HEK293 (cell line): ENCODE results near the gene FAM78B.

Experiments
- CTCF ChIA-PET: fragments of 350-600 bp; formaldehyde crosslinking; extraction: SDS; loops from one replicate; lab custom pipeline; 2021; ENCODE audit warnings: antibody characterized with exemption; lab: Yijun Ruan, JAX
- POLR2A ChIA-PET: fragments of 300-600 bp; formaldehyde crosslinking; extraction: SDS; loops from one replicate; lab custom pipeline; 2020; ENCODE audit warnings: antibody characterized with exemption, inconsistent platforms; lab: Yijun Ruan, JAX
- H3K27ac ChIP-seq: fragments of 200-500 bp; sonication (Bioruptor generic); 2 replicates; pipeline ENCODE4 v1.5.1; 2014; ENCODE audit warnings: low read depth, low read length, control low read depth, inconsistent platforms; ENCODE audit errors: extremely low read depth
- H3K36me3 ChIP-seq, 2 experiments: fragments of 200-500 bp in 1 of 2; sonication (Bioruptor generic) in 1 of 2; 1 replicate in 1 of 2; 2 replicates in 1 of 2; pipeline ENCODE4 v1.5.1; 2014 to 2017; ENCODE audit warnings: inconsistent platforms in 2 of 2, low read length in 2 of 2; ENCODE audit not compliant: control insufficient read depth in 2 of 2, insufficient read depth in 1 of 2
- H3K4me1 ChIP-seq: fragments of 200-500 bp; sonication (Bioruptor generic); 2 replicates; pipeline ENCODE4 v1.5.1; 2014; ENCODE audit warnings: mild to moderate bottlenecking, low read length, inconsistent platforms; ENCODE audit not compliant: control insufficient read depth, insufficient read depth
- H3K4me3 ChIP-seq: 2 replicates; pipeline ENCODE4 v1.5.1; 2011; ENCODE audit warnings: low read depth, mild to moderate bottlenecking, control low read depth, low read length, moderate library complexity
- H3K9me3 ChIP-seq: fragments of 200-500 bp; sonication (Bioruptor generic); 2 replicates; pipeline ENCODE4 v1.5.1; 2014; ENCODE audit warnings: low read depth, low read length, inconsistent platforms; ENCODE audit not compliant: control insufficient read depth, insufficient read depth
- ATF2 ChIP-seq: fragments of 450-650 bp; formaldehyde crosslinking; IDR thresholded peaks from 2 replicates; pipeline ENCODE4 v1.5.1; 2016; ENCODE audit warnings: missing biosample characterization, missing genetic modification characterization, low read depth
- BCL11B ChIP-seq: fragments of 450-650 bp; formaldehyde crosslinking; IDR thresholded peaks from 2 replicates; pipeline ENCODE4 v1.5.1; 2016; ENCODE audit warnings: low read depth, missing biosample characterization, missing genetic modification characterization
- GLI4 ChIP-seq: fragments of 450-650 bp; formaldehyde crosslinking; IDR thresholded peaks from 2 replicates; pipeline ENCODE4 v1.5.1; 2016; ENCODE audit warnings: missing biosample characterization, missing genetic modification characterization
- HOXA7 ChIP-seq: sonication (generic); formaldehyde crosslinking; IDR thresholded peaks from 2 replicates; pipeline ENCODE4 v1.8.1; 2022; ENCODE audit warnings: missing genetic modification reagents, borderline replicate concordance
- HOXD13 ChIP-seq: sonication (generic); formaldehyde crosslinking; IDR thresholded peaks from 2 replicates; pipeline ENCODE4 v1.8.0; 2022; ENCODE audit warnings: missing genetic modification reagents, borderline replicate concordance
- MZF1 ChIP-seq: fragments of 450-650 bp; formaldehyde crosslinking; IDR thresholded peaks from 2 replicates; pipeline ENCODE4 v1.5.1; 2017; ENCODE audit warnings: missing biosample characterization, missing genetic modification characterization, borderline replicate concordance
- PBX3 ChIP-seq: sonication (generic); formaldehyde crosslinking; IDR thresholded peaks from 2 replicates; pipeline ENCODE4 v1.8.1; 2022; ENCODE audit warnings: mild to moderate bottlenecking, moderate library complexity, missing genetic modification reagents
- RBAK ChIP-seq: fragments of 450-650 bp; formaldehyde crosslinking; IDR thresholded peaks from 2 replicates; pipeline ENCODE4 v1.5.1; 2016; ENCODE audit warnings: missing biosample characterization, missing genetic modification characterization
- SP3 ChIP-seq: fragments of 450-650 bp; formaldehyde crosslinking; IDR thresholded peaks from 2 replicates; pipeline ENCODE4 v1.5.1; 2016; ENCODE audit warnings: missing biosample characterization, missing genetic modification characterization
- ZBTB10 ChIP-seq: fragments of 450-650 bp; formaldehyde crosslinking; IDR thresholded peaks from 2 replicates; pipeline ENCODE4 v1.5.1; 2016; ENCODE audit warnings: missing biosample characterization, missing genetic modification characterization
- ZBTB20 ChIP-seq: fragments of 450-650 bp; formaldehyde crosslinking; IDR thresholded peaks from 2 replicates; pipeline ENCODE4 v1.5.1; 2016; ENCODE audit warnings: missing biosample characterization, missing genetic modification characterization
- ZFP3 ChIP-seq: fragments of 450-650 bp; formaldehyde crosslinking; IDR thresholded peaks from 2 replicates; pipeline ENCODE4 v1.5.1; 2016; ENCODE audit warnings: low read depth, missing biosample characterization, missing genetic modification characterization
- ZFP37 ChIP-seq: fragments of 450-650 bp; formaldehyde crosslinking; IDR thresholded peaks from 2 replicates; pipeline ENCODE4 v1.5.1; 2016; ENCODE audit warnings: missing biosample characterization, missing genetic modification characterization
- ZFP41 ChIP-seq: fragments of 450-650 bp; formaldehyde crosslinking; IDR thresholded peaks from 2 replicates; pipeline ENCODE4 v1.5.1; 2016; ENCODE audit warnings: missing biosample characterization, missing genetic modification characterization, borderline replicate concordance
- ZNF138 ChIP-seq: fragments of 450-650 bp; formaldehyde crosslinking; IDR thresholded peaks from 2 replicates; pipeline ENCODE4 v1.5.1; 2016; ENCODE audit warnings: missing biosample characterization, missing genetic modification characterization, borderline replicate concordance
- ZNF19 ChIP-seq: fragments of 450-650 bp; formaldehyde crosslinking; IDR thresholded peaks from 2 replicates; pipeline ENCODE4; 2016; ENCODE audit warnings: missing biosample characterization, missing genetic modification characterization, low read depth
- ZNF311 ChIP-seq: fragments of 450-650 bp; formaldehyde crosslinking; IDR thresholded peaks from 2 replicates; pipeline ENCODE4 v1.5.1; 2017; ENCODE audit warnings: missing biosample characterization, missing genetic modification characterization, borderline replicate concordance
- ZNF624 ChIP-seq: fragments of 450-650 bp; formaldehyde crosslinking; IDR thresholded peaks from 2 replicates; pipeline ENCODE4 v1.5.1; 2017; ENCODE audit warnings: missing biosample characterization, missing genetic modification characterization
- ZNF654 ChIP-seq: fragments of 450-650 bp; formaldehyde crosslinking; IDR thresholded peaks from 2 replicates; pipeline ENCODE4 v1.5.1; 2016; ENCODE audit warnings: low read depth, missing biosample characterization, missing genetic modification characterization
- ZNF791 ChIP-seq: fragments of 450-650 bp; formaldehyde crosslinking; IDR thresholded peaks from 2 replicates; pipeline ENCODE4 v1.5.1; 2016; ENCODE audit warnings: missing biosample characterization, missing genetic modification characterization
- TF ChIP-seq, protein P1 (sequence below): fragments of 450-650 bp; formaldehyde crosslinking; IDR thresholded peaks from 2 replicates; pipeline ENCODE4 v1.5.1; 2016; ENCODE audit warnings: missing biosample characterization, missing genetic modification characterization

Gene FAM78B

DNA sequence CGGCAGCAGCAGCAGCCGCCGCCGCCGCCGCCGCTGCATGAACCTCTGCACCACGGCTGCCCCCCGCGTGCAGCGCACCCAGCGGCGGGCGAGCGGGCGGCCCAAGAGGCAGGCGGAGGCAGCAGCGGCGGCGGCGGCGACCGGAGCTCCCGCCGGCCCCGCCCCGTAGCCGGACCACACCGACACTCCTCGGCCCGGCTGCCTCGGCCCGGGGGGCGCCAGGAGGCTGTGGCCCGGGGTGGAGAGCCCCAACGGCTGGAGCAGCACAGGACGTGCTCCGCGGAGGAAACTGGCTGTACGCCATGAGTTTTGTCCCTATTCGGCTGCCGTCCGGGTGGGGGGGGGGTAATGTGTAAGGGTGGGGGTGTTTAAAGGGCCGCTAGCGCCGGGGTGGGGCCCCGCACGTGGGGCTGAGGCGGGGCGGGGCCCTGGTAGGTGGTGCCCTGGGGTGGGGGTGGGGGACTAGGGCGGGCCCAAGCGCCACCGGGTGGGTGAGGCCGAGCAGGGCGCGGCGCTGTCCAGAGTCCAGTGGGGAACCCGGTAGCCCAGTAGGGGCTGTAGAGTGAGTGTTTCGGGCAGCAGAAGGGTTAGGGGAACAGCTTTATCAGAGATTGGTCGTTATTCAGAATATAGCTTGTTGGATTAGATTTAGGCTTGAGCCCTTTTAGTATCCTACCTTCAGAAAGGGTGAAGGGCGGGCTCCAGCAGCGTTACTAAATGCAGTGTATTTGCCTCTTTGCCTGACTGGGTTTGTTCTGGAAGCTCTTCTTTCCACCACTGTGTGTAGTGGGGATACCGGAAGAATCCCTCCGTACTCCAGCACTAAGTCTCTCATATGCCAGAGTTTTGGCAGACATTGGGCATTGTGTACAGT is at the start of gene FAM78B (continued):
- TF ChIP-seq ZBTB20: peak; percentile 32; the same call in 1 of the 2 replicates

- H3K9me3 ChIP-seq: no peaks in the 10 kb centered on the region
- CTCF ChIA-PET: no interaction called here
- H3K4me3 ChIP-seq: no peak overlapping the region
- TF ChIP-seq ZFP3 (tag by site-specific recombination) (no peak), ZBTB10 (tag by site-specific recombination) (no peak), ZNF654 (no peak), ZNF311 (tag by site-specific recombination) (no peak), ATF2 (tag by site-specific recombination) (no peak), ZNF624 (tag by site-specific recombination) (no peak), BCL11B (tag by site-specific recombination) (no peak), ZNF791 (tag by site-specific recombination) (no peak), ZNF138 (tag by site-specific recombination) (no peak)
- POLR2A ChIA-PET: no interaction called here
- H3K4me1 ChIP-seq: no peaks in the 10 kb centered on the region
- H3K36me3 ChIP-seq: no peaks in the 10 kb centered on the region
- H3K27ac ChIP-seq: no peak overlapping the region
These were observed 35.7 kb upstream of the FAM78B start for GRCh38 chr1:166202546-166202945.

DNA sequence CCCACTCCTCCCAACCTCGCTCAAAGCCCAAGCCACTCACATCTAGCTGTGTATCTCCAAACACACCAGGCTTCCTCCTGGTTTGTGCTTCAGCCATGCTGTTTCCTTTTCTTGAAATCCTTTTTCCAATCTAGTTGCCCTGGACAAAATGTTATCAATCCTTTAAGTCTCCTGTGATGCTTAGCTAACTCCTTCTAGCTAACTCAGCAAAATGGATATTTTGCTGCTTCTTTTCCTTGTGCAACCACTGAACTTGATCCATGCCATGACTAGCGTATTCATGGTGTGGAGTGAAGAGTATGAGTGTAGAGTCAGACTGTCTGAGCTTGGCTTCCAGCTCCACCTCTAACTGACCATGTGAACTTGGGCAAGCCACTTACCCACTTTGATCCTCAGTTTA is 33.9 kb upstream of the FAM78B start:
- no peak overlapping the region for H3K27ac ChIP-seq
- ChIA-PET CTCF (no interaction called here), POLR2A (no interaction called here)
- no peaks in the 10 kb centered on the region for H3K4me1 ChIP-seq
- no peak overlapping the region for H3K4me3 ChIP-seq
- H3K9me3 ChIP-seq: no peaks in the 10 kb centered on the region
- H3K36me3 ChIP-seq: no peaks in the 10 kb centered on the region
- TF ChIP-seq ZFP37 (tag by site-specific recombination) (no peak), BCL11B (tag by site-specific recombination) (no peak), ZNF19 (tag by site-specific recombination) (no peak), HOXA7 (no peak), GLI4 (tag by site-specific recombination) (no peak), MZF1 (tag by site-specific recombination) (no peak), RBAK (tag by site-specific recombination) (no peak), ZFP41 (no peak), HOXD13 (CRISPR knock-in tag) (no peak), PBX3 (no peak), SP3 (tag by site-specific recombination) (no peak)
- TF ChIP-seq, protein P1, sequence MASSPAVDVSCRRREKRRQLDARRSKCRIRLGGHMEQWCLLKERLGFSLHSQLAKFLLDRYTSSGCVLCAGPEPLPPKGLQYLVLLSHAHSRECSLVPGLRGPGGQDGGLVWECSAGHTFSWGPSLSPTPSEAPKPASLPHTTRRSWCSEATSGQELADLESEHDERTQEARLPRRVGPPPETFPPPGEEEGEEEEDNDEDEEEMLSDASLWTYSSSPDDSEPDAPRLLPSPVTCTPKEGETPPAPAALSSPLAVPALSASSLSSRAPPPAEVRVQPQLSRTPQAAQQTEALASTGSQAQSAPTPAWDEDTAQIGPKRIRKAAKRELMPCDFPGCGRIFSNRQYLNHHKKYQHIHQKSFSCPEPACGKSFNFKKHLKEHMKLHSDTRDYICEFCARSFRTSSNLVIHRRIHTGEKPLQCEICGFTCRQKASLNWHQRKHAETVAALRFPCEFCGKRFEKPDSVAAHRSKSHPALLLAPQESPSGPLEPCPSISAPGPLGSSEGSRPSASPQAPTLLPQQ (tag by site-specific recombination): no peak
